Endothelial cell of umbilical vein (primary cell): ENCODE measurements around the gene TMEM170B. TPM values are rescaled to one million over a fixed set of nuclear protein-coding genes. Genes with fewer than 3 reads are reported as not detected.

Experiments
- BruUV-seq: library from RNA; stranded (reverse); fragments of 400-500 nt; replicated peaks from 2 replicates; lab custom pipeline; 2021; lab: Mats Ljungman, UMichigan
- CTCF ChIA-PET: fragments of 300-600, 350-600 bp; sonication (Branson Sonifier 250); formaldehyde crosslinking; loops from one replicate; lab custom pipeline; 2021; ENCODE audit warnings: antibody characterized with exemption, inconsistent platforms; lab: Charles Lee
- POLR2A ChIA-PET: fragments of 300-600, 350-600 bp; sonication (Branson Sonifier 250); formaldehyde crosslinking; loops from one replicate; lab custom pipeline; 2021; ENCODE audit warnings: antibody characterized with exemption, inconsistent platforms; lab: Charles Lee
- DNase-seq: peaks from one replicate; pipeline ENCODE4 v3.0.0-alpha.2; 2011; ENCODE audit warnings: low read depth, low spot score
- FAIRE-seq: peaks from 2 replicates; lab custom pipeline; 2011; peaks lifted over from hg19 to GRCh38; lab: Jason Lieb, UNC
- H2AFZ ChIP-seq: 2 replicates; pipeline ENCODE4 v1.6.0; 2012; ENCODE audit warnings: low read depth, low read length, control low read depth, inconsistent platforms
- H3K27ac ChIP-seq: 2 replicates; pipeline ENCODE4 v1.5.1; 2011; ENCODE audit warnings: low read depth, mild to moderate bottlenecking, control low read depth, low read length, moderate library complexity; ENCODE audit not compliant: insufficient read depth
- H3K27me3 ChIP-seq, 2 experiments: 2 replicates each; pipeline versions ENCODE4 v1.6.0 to v1.6.1; 2011; ENCODE audit warnings: low read length in 2 of 2, mixed read lengths in 1 of 2; ENCODE audit not compliant: control insufficient read depth in 2 of 2, insufficient read depth in 2 of 2
- H3K36me3 ChIP-seq, 2 experiments: 2 replicates in 1 of 2; 3 replicates in 1 of 2; pipeline ENCODE4 v1.5.1; 2011; ENCODE audit warnings: low read length in 2 of 2, mild to moderate bottlenecking in 1 of 2, moderate library complexity in 1 of 2; ENCODE audit not compliant: control insufficient read depth in 2 of 2, insufficient read depth in 2 of 2; ENCODE audit errors: extremely low read depth in 1 of 2
- H3K4me1 ChIP-seq: 3 replicates; pipeline ENCODE4 v1.5.1; 2011; ENCODE audit warnings: mild to moderate bottlenecking, low read length; ENCODE audit not compliant: control insufficient read depth, insufficient read depth; ENCODE audit errors: extremely low read depth
- H3K4me2 ChIP-seq: 2 replicates; pipeline ENCODE4 v1.6.1; 2011; ENCODE audit warnings: low read length, control low read depth, mixed read lengths; ENCODE audit not compliant: insufficient read depth
- H3K4me3 ChIP-seq, 3 experiments: fragments of 200-600 bp in 1 of 3; sonication (generic), shearing (Covaris generic) in 1 of 3; replicated peaks in 1 of 3; 2 replicates each; pipeline ENCODE4 v1.5.1; 2011 to 2016; ENCODE audit warnings: control low read depth in 3 of 3, low read length in 3 of 3, mild to moderate bottlenecking in 2 of 3, inconsistent platforms in 1 of 3, low read depth in 1 of 3, moderate library complexity in 1 of 3; ENCODE audit not compliant: insufficient read depth in 1 of 3
- H3K79me2 ChIP-seq: 2 replicates; pipeline ENCODE4 v1.6.0; 2012; ENCODE audit warnings: low read length, inconsistent platforms; ENCODE audit not compliant: control insufficient read depth, insufficient read depth
- H3K9ac ChIP-seq: replicated peaks from 2 replicates; pipeline ENCODE3; 2011; ENCODE audit warnings: low read length, control low read depth; ENCODE audit not compliant: insufficient read depth; ENCODE audit errors: extremely low read depth
- H3K9me1 ChIP-seq: replicated peaks from 3 replicates; pipeline ENCODE4 v1.6.0; 2011; ENCODE audit warnings: mild to moderate bottlenecking, low read length; ENCODE audit not compliant: control insufficient read depth, insufficient read depth; ENCODE audit errors: extremely low read depth
- H3K9me3 ChIP-seq: replicated peaks from 2 replicates; pipeline ENCODE4 v1.5.1; 2012; ENCODE audit warnings: low read length, inconsistent platforms; ENCODE audit not compliant: control insufficient read depth, insufficient read depth
- H4K20me1 ChIP-seq: replicated peaks from 2 replicates; pipeline ENCODE3; 2011; ENCODE audit warnings: mild to moderate bottlenecking, low read length; ENCODE audit not compliant: control insufficient read depth, insufficient read depth; ENCODE audit errors: extremely low read depth
- EZH2 ChIP-seq: IDR thresholded peaks from 2 replicates; pipeline ENCODE4 v1.6.1; 2012; ENCODE audit warnings: borderline replicate concordance, low read depth, mild to moderate bottlenecking, moderate library complexity, low read length, inconsistent platforms; ENCODE audit not compliant: severe bottlenecking
- FOS ChIP-seq: IDR thresholded peaks from 2 replicates; pipeline ENCODE4 v1.6.1; 2011; ENCODE audit warnings: mild to moderate bottlenecking, low read length, moderate library complexity, borderline replicate concordance; ENCODE audit not compliant: insufficient read depth
- GATA2 ChIP-seq: IDR thresholded peaks from 2 replicates; pipeline ENCODE4 v1.7.0; 2011; ENCODE audit warnings: low read depth, mild to moderate bottlenecking, moderate library complexity, mixed read lengths, low read length; ENCODE audit not compliant: insufficient read length, insufficient read depth
- JUN ChIP-seq: IDR thresholded peaks from 2 replicates; pipeline ENCODE4 v1.6.1; 2011; ENCODE audit warnings: borderline replicate concordance, low read depth; ENCODE audit not compliant: insufficient read length, insufficient read depth
- MAX ChIP-seq: IDR thresholded peaks from 2 replicates; pipeline ENCODE4 v1.6.1; 2011; ENCODE audit not compliant: insufficient read depth, insufficient read length
- MYC ChIP-seq: IDR thresholded peaks from one replicate; pipeline ENCODE4 v1.6.1; 2011; ENCODE audit warnings: mild to moderate bottlenecking, low read depth, low read length
- POLR2A ChIP-seq: IDR thresholded peaks from 2 replicates; pipeline ENCODE4 v1.6.1; 2012; ENCODE audit warnings: low read depth, mild to moderate bottlenecking, control low read depth, low read length
- POLR2AphosphoS5 ChIP-seq: IDR thresholded peaks from 2 replicates; pipeline ENCODE4 v1.6.1; 2012; ENCODE audit warnings: low read depth, mild to moderate bottlenecking, control low read depth, low read length, moderate library complexity; ENCODE audit not compliant: insufficient read depth
- dilution Hi-C: fragments of 300-500 bp; cut with MboI; formaldehyde crosslinking; loops from one replicate; pipeline ENCODE4 v1.15.0; 2019; ENCODE audit warnings: low sequenced_read_pairs; ENCODE audit not compliant: extremely low pct_ligation_motif_present
- intact Hi-C: fragments of 100-400 bp; cut with micrococcal nuclease; formaldehyde crosslinking; loops from one replicate; pipeline ENCODE4 v1.10.0; 2022
- polyA plus RNA-seq, 4 experiments: library from polyadenylated mRNA; depleted of rRNA in 3 of 4; stranded (reverse) in 3 of 4; unstranded in 1 of 4; fragments of >200 nt; gene quantifications; 2 replicates each; pipeline versions ENCODE4 v1.2.1 to v1.2.3, GENCODE V29; 2011 to 2012; ENCODE audit warnings: missing spikeins in 1 of 4
- total RNA-seq: library from RNA; stranded (reverse); gene quantifications from 2 replicates; pipeline ENCODE4 v1.2.3, GENCODE V29; 2021
- TF ChIP-seq, protein P1 (sequence below), 2 donors: IDR thresholded peaks; 1 replicate in 1 of 2; 2 replicates in 1 of 2; pipeline ENCODE4 v1.5.1; 2011; ENCODE audit warnings: low read length in 2 of 2, mild to moderate bottlenecking in 2 of 2, moderate library complexity in 2 of 2, control low read depth in 1 of 2, inconsistent platforms in 1 of 2, low read depth in 1 of 2; ENCODE audit not compliant: insufficient read depth in 1 of 2; ENCODE audit errors: extremely low read depth in 1 of 2

TMEM170B gene
- total and polyA plus RNA-seq, 2 donors (not counting 3 experiments of a cell fraction or from before 2014, with no cell fraction given): 1.1 to 4.2 TPM

DNA sequence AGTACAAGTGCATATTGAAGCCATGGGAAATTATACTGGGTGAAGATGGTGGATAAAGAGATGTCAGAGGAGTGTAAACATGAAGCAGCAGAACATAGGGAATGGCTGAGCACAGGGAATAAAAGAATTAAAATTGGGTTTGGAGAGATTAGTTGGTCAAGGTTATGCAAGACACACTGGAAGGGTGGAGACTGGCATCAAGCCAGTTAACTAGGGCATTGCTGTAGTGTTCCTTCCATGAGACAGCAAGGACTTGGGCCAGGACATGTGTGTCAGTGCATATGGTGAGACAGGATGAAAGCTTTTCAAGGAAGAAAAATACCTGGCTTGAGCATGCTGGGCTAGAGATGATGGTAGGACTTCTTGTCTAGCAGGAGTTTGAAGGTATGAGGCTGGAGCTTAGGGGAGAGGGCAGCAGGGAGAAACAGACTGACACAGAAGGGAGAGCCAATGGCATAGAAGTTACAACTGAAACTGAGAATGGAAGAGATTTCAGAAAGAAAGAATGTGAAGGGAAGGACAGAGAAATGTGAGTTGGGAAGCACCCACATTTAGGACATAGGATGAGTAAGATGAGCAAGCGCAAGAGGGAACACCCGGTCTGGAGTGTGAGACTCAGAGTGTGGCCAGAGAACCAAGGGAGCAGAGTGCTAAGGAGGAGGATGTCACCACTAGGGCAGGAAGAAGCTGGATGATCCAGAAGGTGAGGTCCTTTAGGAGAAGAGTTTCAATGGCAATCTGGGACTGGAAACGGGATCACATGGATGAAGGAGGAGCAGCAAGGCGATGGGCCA, 14.5 kb upstream of the TMEM170B start:
- Histone ChIP-seq H3K36me3 (no peaks in the 10 kb centered on the region), H3K4me2 (no peak overlapping the region), H2AFZ (no peak overlapping the region), H3K79me2 (no peaks in the 10 kb centered on the region), H3K9me3 (no peaks in the 10 kb centered on the region), H4K20me1 (no peaks in the 10 kb centered on the region), H3K4me1 (no peaks in the 10 kb centered on the region), H3K9ac (no peak overlapping the region), H3K27ac (no peak overlapping the region), H3K4me3 (no peak overlapping the region), H3K9me1 (no peaks in the 10 kb centered on the region), H3K27me3 (peaks cover 0 to 2% of the 10 kb centered on the region in 2 experiments)
- no peak for TF ChIP-seq MYC
- TF ChIP-seq GATA2: no peak
- TF ChIP-seq JUN: no peak
- no peak for TF ChIP-seq FOS
- TF ChIP-seq, protein P1, sequence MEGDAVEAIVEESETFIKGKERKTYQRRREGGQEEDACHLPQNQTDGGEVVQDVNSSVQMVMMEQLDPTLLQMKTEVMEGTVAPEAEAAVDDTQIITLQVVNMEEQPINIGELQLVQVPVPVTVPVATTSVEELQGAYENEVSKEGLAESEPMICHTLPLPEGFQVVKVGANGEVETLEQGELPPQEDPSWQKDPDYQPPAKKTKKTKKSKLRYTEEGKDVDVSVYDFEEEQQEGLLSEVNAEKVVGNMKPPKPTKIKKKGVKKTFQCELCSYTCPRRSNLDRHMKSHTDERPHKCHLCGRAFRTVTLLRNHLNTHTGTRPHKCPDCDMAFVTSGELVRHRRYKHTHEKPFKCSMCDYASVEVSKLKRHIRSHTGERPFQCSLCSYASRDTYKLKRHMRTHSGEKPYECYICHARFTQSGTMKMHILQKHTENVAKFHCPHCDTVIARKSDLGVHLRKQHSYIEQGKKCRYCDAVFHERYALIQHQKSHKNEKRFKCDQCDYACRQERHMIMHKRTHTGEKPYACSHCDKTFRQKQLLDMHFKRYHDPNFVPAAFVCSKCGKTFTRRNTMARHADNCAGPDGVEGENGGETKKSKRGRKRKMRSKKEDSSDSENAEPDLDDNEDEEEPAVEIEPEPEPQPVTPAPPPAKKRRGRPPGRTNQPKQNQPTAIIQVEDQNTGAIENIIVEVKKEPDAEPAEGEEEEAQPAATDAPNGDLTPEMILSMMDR (IDR thresholded peaks at IDR 0.05; ENCODE audit: extremely low read depth in 1 of 2, insufficient read depth in 1 of 2, low read depth in 1 of 2, low read length in 2 of 2): no peak
- TF ChIP-seq MAX: no peak
- no peak for TF ChIP-seq EZH2
- no peak for TF ChIP-seq POLR2AphosphoS5
- TF ChIP-seq POLR2A: no peak
- CTCF ChIA-PET: no interaction called here
- dilution Hi-C loops: no loop called here
- no peak for DNase-seq
- no TSS peak for BruUV-seq
- POLR2A ChIA-PET: no interaction called here
- intact Hi-C loops: no loop called here
- no peak for FAIRE-seq
